HG02885 (cell line): ENCODE data around the gene PKDREJ.

Source experiments
- ATAC-seq: cut with Tn5 transposase; IDR thresholded peaks from one replicate; pipeline ENCODE4 v1.9.1; 2021; ENCODE audit warnings: mild to moderate bottlenecking; ENCODE audit not compliant: unreplicated experiment, poor library complexity

PKDREJ gene

DNA sequence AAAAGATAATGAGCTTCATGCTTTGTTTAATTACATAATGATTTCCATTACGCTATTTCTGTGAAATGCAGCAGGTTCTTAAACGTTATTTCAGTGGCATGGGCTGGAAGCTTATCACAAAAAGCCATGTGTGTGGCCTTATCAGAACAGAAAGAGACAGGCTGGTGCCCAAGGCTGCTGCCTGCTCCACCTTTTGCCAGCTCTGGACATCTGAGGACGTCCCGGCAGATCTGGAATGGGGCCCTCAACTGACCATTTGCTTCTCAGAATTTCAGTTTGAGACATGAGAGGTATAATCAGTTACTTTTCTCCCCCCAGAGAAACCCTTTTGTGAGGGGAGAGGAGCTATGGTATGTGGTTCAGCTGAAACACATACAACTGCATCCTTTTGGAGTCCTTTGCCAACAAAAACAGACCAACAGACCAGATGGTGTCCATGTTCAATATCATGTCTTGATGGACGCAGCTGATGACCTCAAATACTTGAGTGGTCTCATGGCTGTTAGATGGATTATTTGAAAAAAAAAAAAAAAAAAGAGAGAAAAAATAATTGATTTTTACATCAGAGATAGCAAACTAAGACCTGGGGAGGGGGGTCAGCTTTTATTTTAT is 21.6 kb downstream of the PKDREJ start:
- no peak for ATAC-seq

DNA sequence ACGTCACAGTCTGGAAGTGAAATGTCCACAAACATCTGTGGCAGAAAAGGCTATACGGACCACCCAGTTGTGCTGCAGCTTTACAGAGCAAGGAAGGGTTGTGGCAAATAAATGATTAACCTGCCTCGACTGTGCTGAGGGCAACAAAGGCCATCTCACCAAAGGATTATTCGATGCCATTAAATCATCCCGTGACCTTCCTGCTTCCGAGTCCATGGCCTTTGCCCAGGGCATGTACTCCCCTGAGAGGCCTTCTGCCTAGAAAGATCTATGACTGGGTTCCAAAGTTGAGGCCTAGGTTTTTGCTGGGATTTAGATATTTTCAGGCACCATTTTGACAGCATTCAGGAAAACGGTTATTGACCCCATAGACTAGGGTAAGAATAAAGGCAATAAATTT is 22.2 kb downstream of the PKDREJ start:
- ATAC-seq = no peak

DNA sequence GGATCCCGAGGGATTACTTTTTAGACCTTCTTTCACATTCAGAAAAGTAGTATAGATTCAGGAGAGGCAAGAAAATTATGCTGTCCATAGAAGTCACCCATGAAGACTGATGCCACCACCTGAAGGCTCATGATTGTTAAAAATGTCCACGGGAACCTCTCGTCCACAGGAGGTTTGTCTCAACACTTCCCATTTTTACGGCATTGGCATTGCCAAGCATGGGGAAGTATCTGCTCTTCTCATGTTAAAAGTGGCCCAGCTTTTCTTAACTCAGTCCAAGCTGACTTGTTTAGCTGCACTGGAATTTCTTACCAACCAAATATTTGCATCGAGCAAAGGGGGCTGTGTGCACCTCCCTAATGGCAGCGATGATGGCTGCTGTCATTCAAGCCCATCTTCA is 22.6 kb downstream of the PKDREJ start:
- no peak for ATAC-seq

DNA sequence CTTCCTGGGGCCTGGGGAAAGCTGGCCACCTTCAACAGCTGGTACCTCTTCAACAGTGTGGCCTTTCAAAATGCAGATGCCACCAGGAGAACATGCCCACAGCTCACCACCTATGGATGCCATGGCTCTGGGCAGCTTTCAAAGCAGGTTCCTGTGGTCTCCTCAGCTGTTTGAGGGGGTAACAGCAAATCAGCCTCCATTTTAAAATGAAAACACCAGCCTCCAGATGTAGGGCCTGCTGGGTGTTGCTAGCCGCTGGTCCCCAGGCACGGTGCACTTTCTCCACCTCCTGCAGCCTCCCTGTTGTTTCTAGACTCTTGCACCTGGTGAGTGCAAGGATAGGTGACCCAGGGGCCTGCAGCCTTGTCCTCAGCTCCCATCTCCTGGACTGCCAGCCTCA is 23.1 kb downstream of the PKDREJ start:
- ATAC-seq = no peak

DNA sequence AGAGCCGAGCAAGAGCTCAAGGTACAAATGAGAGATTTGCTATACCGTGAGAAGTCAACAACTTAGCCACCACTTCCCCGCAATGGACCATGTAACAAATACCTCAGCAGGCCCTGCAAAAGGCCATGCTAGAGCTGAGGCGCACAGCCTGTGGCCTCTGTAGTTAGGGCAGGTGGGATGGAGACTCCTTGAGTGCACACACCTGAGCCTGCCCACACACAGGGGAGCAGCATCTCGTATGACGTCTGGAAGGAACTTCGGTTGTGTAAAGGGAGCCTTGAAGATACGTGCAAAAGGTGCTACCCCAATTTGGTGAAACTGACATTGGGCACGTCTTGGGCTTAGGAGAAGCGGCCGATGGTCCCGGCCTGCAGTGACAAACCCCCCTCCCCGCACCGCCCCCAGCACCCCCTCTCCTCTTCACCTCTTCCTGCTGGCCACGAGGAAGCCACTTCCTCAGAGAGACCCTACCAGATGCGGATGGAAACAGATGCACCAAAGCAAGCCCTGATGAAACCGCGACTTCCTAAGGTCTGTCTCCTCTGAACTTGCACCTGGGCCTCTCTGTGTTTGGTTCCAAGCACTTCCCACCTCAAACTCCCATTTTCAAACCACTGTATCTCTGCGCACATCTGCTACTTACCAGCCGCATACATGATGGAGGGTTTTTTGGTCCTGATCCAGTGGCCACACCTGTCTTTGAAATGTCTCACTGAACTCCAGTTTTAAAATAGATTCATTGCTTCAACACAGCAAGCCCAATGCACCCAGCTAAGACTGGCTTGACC is 23.7 kb downstream of the PKDREJ start:
- no peak for ATAC-seq

DNA sequence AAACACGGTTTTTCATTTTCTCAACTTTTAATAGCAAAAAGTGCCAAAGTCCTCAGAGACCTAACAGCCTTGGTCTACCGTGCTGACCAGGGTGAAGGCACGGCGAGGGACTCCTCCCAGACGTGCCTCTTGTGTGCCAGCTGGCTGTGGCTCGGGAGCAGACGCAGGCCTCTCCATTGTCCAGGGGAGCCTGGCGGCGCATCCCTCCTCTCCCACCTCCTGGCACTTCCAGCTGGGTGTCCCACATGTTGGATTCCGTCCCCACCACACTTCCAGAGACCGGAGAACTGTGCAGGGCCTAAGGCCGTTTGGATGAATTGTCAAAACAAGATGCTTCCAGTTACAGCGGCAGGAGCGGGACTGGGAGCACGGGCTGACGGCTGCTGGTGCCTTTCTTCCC is 24.6 kb downstream of the PKDREJ start:
- ATAC-seq = no peak

DNA sequence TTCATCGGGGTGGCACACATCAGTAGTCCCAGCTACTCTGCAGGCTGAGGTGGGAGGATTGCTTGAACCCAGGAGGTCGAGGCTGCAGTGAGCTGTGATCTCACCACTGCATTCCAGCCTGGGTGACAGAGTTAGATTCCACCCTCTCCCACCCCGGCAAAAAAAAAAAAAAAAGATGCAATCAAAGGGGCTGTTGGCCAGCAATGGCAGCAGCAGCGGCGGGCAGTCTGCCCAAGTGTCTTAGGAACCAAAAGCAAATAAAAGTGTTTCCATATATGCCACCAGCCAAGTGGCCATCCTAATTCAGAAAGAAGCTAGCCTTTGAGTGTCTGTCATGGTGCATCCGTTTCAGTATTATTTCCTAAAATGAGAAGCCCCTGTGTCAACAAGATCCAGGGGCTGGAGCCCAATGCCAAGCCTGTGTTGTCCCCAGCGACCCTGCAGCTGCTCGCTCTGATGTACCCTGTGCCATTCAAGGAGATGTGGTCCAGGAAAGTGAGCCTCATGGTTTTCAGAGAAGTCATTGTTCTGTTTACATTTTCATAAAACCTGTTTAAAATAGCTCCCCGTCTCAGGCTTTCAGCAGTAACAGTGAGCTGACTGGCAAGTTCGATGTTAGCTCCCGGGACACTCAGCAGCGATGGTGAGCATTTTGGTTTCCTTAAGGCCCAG is 25.6 kb downstream of the PKDREJ start:
- ATAC-seq = no peak

DNA sequence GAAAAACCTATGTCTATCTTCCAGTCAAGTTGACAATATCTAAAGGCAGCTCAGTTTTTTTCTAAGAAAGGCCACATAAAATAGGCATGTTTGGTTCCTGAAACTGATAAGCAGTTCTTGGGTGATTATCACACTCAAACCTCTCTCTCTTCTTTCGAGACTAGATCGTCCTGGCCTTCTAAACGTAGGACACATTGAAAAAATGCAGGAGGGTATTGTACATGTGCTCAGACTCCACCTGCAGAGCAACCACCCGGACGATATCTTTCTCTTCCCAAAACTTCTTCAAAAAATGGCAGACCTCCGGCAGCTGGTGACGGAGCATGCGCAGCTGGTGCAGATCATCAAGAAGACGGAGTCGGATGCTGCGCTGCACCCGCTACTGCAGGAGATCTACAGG is 28.2 kb downstream of the PKDREJ start:
- no peak for ATAC-seq

DNA sequence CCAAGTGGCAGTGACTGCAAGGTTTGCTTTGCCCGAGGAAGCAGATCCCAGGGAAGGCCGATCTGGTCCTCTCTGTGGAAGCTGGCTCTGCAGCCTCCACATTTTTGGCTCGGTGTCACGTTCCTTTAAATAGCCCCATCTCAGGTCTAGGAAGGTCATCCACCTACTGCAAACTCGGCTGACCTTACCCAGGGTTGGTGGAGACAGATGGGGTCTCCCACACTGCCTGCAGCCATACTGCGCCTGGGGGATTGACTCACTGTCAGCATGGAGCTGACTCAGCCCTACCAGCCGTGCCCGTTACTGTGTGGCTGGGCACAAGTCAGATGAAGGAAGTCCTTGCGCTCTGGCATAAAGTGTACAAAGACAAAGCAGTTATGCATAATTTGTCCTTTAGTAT is 29.9 kb downstream of the PKDREJ start:
- ATAC-seq = no peak

DNA sequence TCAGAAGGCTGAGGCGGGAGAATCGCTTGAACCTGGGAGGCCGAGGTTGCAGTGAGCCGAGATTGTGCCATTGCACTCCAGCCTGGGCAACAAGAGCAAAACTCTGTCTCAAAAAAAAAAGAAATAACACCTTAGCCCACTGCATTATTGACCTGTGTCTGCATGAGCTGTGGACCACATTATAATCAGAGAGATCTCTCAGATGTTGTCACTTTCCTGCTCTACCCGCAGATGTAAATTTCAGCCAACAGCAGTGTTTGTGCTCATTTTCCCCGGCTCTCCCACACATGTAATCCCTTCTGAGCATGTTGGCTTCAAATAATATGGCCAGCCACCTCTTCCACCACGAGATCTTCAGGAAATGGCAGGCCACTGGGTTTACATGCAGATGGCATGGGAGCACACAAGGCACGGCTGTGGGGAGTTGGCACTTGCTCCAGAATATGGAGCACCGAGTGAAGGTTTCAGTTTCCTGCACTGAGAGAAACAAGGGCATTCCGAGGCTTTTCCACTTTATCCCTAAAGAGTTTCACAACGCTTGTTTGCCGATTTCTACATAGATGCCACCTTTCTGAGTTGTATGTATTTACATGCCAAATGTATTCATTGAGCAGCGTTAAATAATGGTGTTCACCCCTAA is 32.8 kb downstream of the PKDREJ start:
- ATAC-seq = no peak

DNA sequence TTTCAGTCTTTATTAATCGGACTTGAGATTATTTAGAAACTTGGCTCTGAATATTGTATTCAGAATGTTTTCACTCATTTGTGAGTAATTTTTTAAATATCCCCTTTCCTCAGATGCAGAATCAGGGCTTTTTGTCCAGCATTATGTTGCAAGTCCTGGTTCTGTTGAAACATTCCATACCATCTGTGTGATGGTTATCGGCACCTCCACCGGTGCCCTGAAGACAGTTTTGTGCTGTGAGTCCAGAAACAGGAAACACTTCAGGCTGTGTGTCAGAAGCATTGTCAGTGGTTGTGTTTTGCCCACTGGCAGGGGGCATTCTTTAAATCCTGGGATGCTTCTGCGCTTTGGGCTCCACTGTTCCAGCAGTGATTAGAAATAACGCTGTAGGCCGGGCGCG is 33.4 kb downstream of the PKDREJ start:
- ATAC-seq = no peak

DNA sequence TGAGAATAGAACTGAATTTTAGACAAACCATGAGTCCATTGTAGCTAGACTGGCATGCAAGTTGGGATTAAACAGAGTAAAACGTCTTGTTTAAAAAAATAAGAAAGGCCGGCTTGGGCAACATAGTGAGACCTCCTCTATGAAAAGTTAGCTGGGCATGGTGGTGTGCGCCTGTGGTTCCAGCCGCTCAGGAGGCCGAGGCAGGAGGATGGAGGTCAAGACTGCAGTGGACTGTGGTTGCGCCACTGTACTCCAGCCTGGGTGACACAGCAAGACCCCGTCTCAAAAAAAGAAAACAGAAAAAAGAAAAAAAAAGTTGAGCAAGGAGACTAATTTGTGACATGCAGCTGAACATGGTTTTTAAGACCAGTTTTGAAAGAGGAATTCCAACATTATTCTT is 36.6 kb downstream of the PKDREJ start:
- ATAC-seq = no peak

DNA sequence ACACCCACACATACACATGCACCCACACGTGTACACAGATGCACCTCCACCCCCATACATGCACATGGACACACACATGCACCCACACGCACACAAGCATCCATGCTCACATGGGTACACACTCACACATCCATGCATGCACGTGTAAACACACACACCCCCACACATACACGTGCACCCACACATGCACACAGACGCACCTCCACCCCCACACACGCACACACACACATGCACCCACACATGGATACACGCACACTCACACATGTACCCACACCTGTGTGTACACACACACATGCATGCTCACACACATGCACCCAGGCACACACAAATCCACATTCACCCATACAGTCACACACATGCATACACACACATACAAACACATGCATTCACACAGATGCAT is 37.5 kb downstream of the PKDREJ start:
- no peak for ATAC-seq

DNA sequence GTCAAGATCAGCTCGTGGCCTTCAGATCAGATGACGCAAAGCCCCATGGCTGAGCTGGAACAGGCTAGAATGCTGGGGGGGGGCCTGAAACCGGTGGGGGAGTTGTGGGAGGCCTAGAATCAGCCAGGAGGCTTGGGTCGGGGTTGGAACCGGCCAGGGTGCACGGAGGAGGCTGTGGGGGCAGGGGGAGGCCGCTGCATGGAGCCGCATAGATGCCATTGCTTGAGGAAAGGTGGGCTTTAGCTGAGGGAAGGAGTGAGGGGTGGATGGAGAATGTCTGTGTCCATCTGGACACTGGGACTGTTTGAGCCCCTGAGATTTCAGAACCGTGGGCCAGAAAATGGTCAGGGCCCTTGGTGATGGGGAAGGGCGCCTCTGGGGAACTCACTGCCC is 38.2 kb downstream of the PKDREJ start:
- ATAC-seq = no peak

DNA sequence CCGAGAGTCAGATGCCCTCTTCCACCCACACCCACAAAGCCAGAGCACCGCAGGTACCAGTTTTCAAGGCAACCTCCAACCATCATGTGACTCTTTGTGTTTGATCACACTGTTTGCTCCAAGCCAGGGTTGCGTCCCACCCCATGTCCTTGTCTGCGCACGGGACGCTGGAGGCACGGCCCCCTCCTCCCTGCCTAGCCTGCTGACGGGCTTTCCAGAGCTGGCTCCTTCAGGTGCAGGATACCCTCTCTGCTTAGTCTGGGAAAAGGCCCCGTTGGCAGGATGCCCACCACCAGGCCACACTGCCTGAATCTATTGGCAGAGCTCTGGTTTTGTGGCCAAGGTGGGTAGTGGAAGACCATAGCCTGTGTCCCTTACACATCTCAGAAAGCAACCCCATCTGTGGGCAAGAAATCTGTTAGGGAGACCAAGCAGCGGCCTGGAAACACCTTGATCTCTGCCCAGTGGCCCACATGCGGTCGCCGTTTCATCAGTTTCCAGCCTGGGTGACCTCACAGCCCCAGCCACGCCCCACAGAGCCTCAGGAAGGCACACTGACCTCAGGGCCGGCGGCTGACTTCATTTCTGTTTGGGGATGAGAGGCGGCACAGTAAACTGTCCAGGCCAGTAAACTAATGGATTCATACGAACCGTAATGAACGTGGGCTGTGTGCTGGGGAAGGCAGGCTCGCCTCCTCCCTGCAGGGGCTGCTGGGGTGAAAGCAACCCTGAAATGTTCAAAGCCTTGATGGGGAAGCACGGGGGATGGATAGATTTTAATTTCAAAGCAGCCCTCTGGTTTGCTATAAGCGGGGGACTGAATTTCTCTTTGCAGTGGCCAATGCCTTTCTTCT is 38.9 kb downstream of the PKDREJ start:
- no peak for ATAC-seq

DNA sequence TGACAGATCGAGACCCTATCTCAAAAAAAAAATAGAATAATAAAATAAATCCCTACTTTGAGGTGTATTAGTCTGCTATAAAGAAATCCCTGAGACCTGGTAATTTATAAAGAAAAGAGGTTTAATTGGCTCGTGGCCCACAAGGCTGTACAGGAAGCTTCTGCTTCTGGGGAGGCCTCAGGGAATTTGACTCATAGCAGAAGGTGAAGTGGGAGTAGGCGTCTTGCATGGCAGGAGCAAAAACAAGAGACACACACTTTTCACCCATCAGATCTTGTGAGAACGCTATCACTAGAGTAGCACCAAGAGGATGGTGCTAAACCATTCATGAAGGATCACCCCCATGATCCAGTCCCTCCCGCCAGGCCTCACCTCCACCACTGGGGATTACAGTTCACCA is 42.2 kb downstream of the PKDREJ start:
- no peak for ATAC-seq

DNA sequence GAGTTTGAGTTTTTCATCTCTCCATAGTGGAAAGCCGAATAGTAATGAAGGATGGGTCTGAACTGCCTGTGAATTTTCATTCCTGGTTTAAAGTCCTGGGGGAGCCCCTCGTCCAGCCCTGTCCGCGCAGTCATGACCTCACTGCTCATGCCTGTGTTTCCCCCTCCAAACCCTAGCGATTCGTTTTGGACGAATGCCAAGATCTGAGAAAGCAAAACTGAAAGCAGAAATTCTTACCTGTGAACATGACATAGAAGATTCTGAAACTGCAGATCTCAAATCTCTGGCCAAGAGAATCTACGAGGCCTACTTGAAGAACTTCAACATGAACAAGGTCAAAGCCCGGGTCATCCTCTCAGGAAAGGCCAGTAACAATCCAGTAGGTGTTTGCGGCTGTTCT is 43.5 kb downstream of the PKDREJ start:
- ATAC-seq = no peak

DNA sequence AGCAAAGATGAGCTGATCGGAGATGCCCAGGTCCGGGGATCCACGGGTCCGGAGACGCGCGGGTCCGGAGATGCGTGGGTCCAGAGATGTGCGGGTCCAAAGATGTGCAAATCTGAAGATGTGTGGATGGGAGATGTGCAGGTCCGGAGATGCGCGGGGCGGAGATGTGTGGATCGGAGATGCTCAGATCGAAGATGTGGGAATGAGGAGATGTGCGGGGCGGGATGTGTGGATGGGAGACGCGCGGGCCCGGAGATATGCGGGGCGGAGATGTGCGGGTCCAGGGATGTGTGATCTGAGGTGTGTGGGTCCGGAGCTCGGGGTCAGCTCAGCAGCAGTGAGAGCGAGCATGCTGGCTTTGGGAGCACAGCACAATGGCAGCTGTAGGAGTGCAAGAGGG is 48.5 kb downstream of the PKDREJ start:
- ATAC-seq = no peak

DNA sequence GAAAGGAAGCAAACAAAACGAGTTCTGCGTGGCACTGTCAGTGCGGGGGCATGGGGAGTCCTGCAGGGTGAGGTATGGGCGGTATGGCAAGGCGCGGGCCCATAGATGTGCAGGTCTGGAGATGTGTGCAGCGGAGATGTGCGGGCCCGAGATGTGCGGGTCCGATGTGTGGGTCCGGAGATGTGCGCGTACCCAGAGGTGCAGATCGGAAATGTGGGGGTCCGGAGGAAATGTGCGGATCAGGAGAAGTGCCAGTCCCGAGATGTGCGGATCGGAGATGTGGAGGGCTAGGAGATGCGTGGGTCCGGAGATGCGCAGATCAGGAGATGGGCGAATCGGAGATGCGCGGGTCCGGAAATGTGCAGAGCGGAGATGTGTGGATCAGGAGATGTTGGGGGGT is 49.0 kb downstream of the PKDREJ start:
- no peak for ATAC-seq

DNA sequence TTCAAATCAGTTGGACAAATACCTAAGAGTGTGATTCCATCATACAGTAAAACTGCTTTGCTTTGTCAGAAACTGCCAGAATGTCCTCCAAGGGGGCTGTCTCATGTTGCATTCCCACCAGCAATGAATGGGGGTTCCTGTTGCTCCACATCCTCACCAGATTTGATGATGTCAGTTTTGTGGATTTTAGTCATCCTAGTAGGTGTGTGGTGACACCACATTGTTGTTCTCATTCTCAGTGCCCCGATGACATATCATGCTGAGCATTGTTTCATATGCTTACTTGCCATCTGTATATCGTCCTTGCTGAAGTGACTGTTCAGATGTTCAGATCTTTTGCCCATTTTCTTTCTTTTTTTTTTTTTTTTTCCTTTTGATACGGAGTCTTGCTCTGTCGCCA is 50.1 kb downstream of the PKDREJ start:
- ATAC-seq = no peak
